GM23338 (cell line): ENCODE measurements around the gene NOSIP. TPM values are rescaled to one million over a fixed set of nuclear protein-coding genes. Genes with fewer than 3 reads are reported as not detected.
A peak's percentile ranks its signal among the peaks of the same experiment; 100 is the strongest.

Experiments used
- ATAC-seq: fragments of 200-7000 bp; cut with Tn5 transposase; 3 replicates; pipeline ENCODE4 v1.9.1; 2020
- DNase-seq: peaks from one replicate; pipeline ENCODE4 v3.0.0-alpha.2; 2015; ENCODE audit warnings: low spot score
- H2AFZ ChIP-seq: fragments of 200-600 bp; sonication (generic); 2 replicates; pipeline ENCODE4 v1.8.0; 2016; ENCODE audit warnings: antibody characterized with exemption, mild to moderate bottlenecking, moderate library complexity
- H3F3A ChIP-seq: fragments of 200-600 bp; sonication (generic); replicated peaks from 2 replicates; pipeline ENCODE4 v1.8.0; 2017; ENCODE audit warnings: antibody characterized with exemption, mixed run types, low read depth
- H3K27ac ChIP-seq: fragments of 200-600 bp; sonication (generic); 2 replicates; pipeline ENCODE4 v1.6.1; 2016; ENCODE audit warnings: low read depth
- H3K27me3 ChIP-seq: fragments of 200-600 bp; sonication (generic); 2 replicates; pipeline ENCODE4 v1.8.0; 2016; ENCODE audit warnings: mild to moderate bottlenecking, mixed run types, moderate library complexity; ENCODE audit not compliant: insufficient read depth
- H3K36me3 ChIP-seq: fragments of 200-600 bp; sonication (generic); 2 replicates; pipeline ENCODE4 v1.8.0; 2016; ENCODE audit warnings: mild to moderate bottlenecking; ENCODE audit not compliant: insufficient read depth
- H3K4me1 ChIP-seq: fragments of 200-600 bp; sonication (generic); 2 replicates; pipeline ENCODE4 v1.8.0; 2016; ENCODE audit warnings: mild to moderate bottlenecking, moderate library complexity; ENCODE audit not compliant: insufficient read depth
- H3K4me2 ChIP-seq: fragments of 200-600 bp; sonication (generic); 2 replicates; pipeline ENCODE4 v1.7.1; 2017; ENCODE audit warnings: mixed run types
- H3K4me3 ChIP-seq: fragments of 200-600 bp; sonication (generic); 2 replicates; pipeline ENCODE4 v1.6.1; 2016; ENCODE audit warnings: mixed run types
- H3K79me2 ChIP-seq: fragments of 200-600 bp; sonication (generic); replicated peaks from 2 replicates; pipeline ENCODE4 v1.8.0; 2017; ENCODE audit warnings: mild to moderate bottlenecking; ENCODE audit not compliant: insufficient read depth
- H3K9me2 ChIP-seq: fragments of 200-600 bp; sonication (generic); 2 replicates; pipeline ENCODE4 v1.8.0; 2017; ENCODE audit not compliant: insufficient read depth
- H4K20me1 ChIP-seq: fragments of 200-600 bp; sonication (generic); replicated peaks from 2 replicates; pipeline ENCODE4 v1.8.0; 2017; ENCODE audit warnings: mild to moderate bottlenecking; ENCODE audit not compliant: insufficient read depth
- H3K27ac Mint-ChIP-seq: 2 replicates; pipeline ENCODE4 v1.8.0; 2020; ENCODE audit warnings: inconsistent platforms, mild to moderate bottlenecking, moderate library complexity, mixed read lengths
- H3K27me3 Mint-ChIP-seq: 3 replicates; pipeline ENCODE4 v1.8.0; 2022; ENCODE audit warnings: low read depth, mild to moderate bottlenecking, moderate library complexity, mixed read lengths, inconsistent platforms; ENCODE audit not compliant: insufficient read depth, poor library complexity
- H3K36me3 Mint-ChIP-seq: 3 replicates; pipeline ENCODE4 v1.8.0; 2021; ENCODE audit warnings: low read depth, mild to moderate bottlenecking, inconsistent platforms, moderate library complexity, mixed read lengths
- H3K4me1 Mint-ChIP-seq: 3 replicates; pipeline ENCODE4 v1.8.0; 2020; ENCODE audit warnings: mild to moderate bottlenecking, inconsistent platforms, mixed read lengths
- H3K4me3 Mint-ChIP-seq: 3 replicates; pipeline ENCODE4 v1.8.0; 2021; ENCODE audit warnings: moderate library complexity, mild to moderate bottlenecking, inconsistent platforms, mixed read lengths
- H3K9me3 Mint-ChIP-seq: 3 replicates; pipeline ENCODE4 v1.8.0; 2020; ENCODE audit warnings: moderate library complexity, mild to moderate bottlenecking, inconsistent platforms, mixed read lengths
- CREB1 ChIP-seq: fragments of 250-450 bp; sonication (Bioruptor Pico); IDR thresholded peaks from 2 replicates; pipeline ENCODE4 v1.5.0; 2020; ENCODE audit warnings: low read depth, mild to moderate bottlenecking, moderate library complexity
- CTCF ChIP-seq, 2 experiments: fragments of 200-600 bp in 1 of 2; sonication (generic) in 1 of 2; conservative IDR thresholded peaks; 2 replicates each; pipeline versions ENCODE4 v1.5.1 to v1.6.1; 2016 to 2017; ENCODE audit warnings: antibody characterized with exemption in 2 of 2, low read depth in 2 of 2, mild to moderate bottlenecking in 2 of 2, moderate library complexity in 1 of 2
- ETS1 ChIP-seq: IDR thresholded peaks from 2 replicates; pipeline ENCODE4 v1.6.1; 2016; ENCODE audit warnings: antibody characterized with exemption
- EZH2 ChIP-seq: fragments of 200-600 bp; sonication (generic); IDR thresholded peaks from one replicate; pipeline ENCODE4 v1.8.0; 2017; ENCODE audit warnings: antibody characterized with exemption, mild to moderate bottlenecking, low read depth; ENCODE audit not compliant: unreplicated experiment
- EZH2phosphoT487 ChIP-seq: fragments of 200-600 bp; sonication (generic); IDR thresholded peaks from one replicate; pipeline ENCODE4 v1.8.1; 2018; ENCODE audit warnings: antibody characterized with exemption; ENCODE audit not compliant: unreplicated experiment
- JUNB ChIP-seq: IDR thresholded peaks from one replicate; pipeline ENCODE4 v1.6.1; 2016; ENCODE audit warnings: antibody characterized with exemption; ENCODE audit not compliant: unreplicated experiment
- NANOG ChIP-seq: IDR thresholded peaks from 2 replicates; pipeline ENCODE4 v1.6.1; 2016; ENCODE audit warnings: antibody characterized with exemption, borderline replicate concordance
- POLR2AphosphoS5 ChIP-seq: IDR thresholded peaks from 2 replicates; pipeline ENCODE4 v1.6.1; 2016; ENCODE audit warnings: antibody characterized with exemption, low read depth
- REST ChIP-seq: IDR thresholded peaks from one replicate; pipeline ENCODE4 v1.6.1; 2018; ENCODE audit warnings: antibody characterized with exemption; ENCODE audit not compliant: unreplicated experiment
- STAT1 ChIP-seq: IDR thresholded peaks from one replicate; pipeline ENCODE4 v1.6.1; 2016; ENCODE audit warnings: antibody characterized with exemption; ENCODE audit not compliant: unreplicated experiment
- ZNF114 ChIP-seq: fragments of 250-450 bp; sonication (Bioruptor Pico); IDR thresholded peaks from 2 replicates; pipeline ENCODE4 v1.5.0; 2020; ENCODE audit warnings: mild to moderate bottlenecking, moderate library complexity
- ZNF331 ChIP-seq: fragments of 250-450 bp; sonication (Bioruptor Pico); IDR thresholded peaks from 2 replicates; pipeline ENCODE4 v1.5.0; 2020; ENCODE audit warnings: low read depth, mild to moderate bottlenecking, moderate library complexity
- ZNF462 ChIP-seq: fragments of 250-450 bp; sonication (Bioruptor Pico); IDR thresholded peaks from 2 replicates; pipeline ENCODE4 v1.5.0; 2020; ENCODE audit warnings: mild to moderate bottlenecking, moderate library complexity
- long read RNA-seq: library from polyadenylated mRNA; unstranded; transcript quantifications from one replicate; pipeline ENCODE4 v2.0.0, GENCODE V29; 2020; ENCODE audit not compliant: unreplicated experiment
- polyA plus RNA-seq: library from polyadenylated mRNA; unstranded; fragments of >200 nt; fragmentation: Nextera tagmentation; extraction: Ambion mirVana; gene quantifications from 2 replicates; pipeline ENCODE4 v1.2.1, GENCODE V29; 2016
- total RNA-seq: library from RNA; depleted of rRNA; stranded (reverse); fragments of >200 nt; shearing (Covaris generic); gene quantifications from 2 replicates; pipeline ENCODE4 v1.2.3, GENCODE V29; 2014; rRNA removed

Gene NOSIP
- 88.5 and 89.8 TPM in 2 replicates for total RNA-seq
- polyA plus RNA-seq, result 141 and 143 TPM in 2 replicates
- long read RNA-seq, transcript NOSIP-204 (9 exons, 1,005 nt), result major isoform, 51 of 82 reads
- long read RNA-seq, partial matches to known transcripts, result 19 of 82 reads
- long read RNA-seq, other reads (novel, unspliced or antisense), result 10 of 82 reads

GRCh38 chr19:49580264-49581006 is at the start of gene NOSIP:
Gene NOSIP (minus strand): TSS chr19:49580556. CDS start chr19:49560691, 19,865 bp downstream.
- H3K4me1 Mint-ChIP-seq, result peaks cover 24% of the 10 kb centered on the region

More at GRCh38 chr19:49580264-49581006, at the start of gene NOSIP:
- Histone ChIP-seq H3K4me2 (peak within 1 kb of the TSS; percentile 84), H3K27me3 (no peaks in the 10 kb centered on the region), H3K9me2 (no peaks in the 10 kb centered on the region), H2AFZ (peak within 1 kb of the TSS; percentile 72), H4K20me1 (peaks cover 3% of the 10 kb centered on the region; the same call in 1 of the 2 replicates), H3K4me3 (peak within 1 kb of the TSS; percentile 76), H3F3A (peaks cover 10% of the 10 kb centered on the region; the same call in 1 of the 2 replicates), H3K4me1 (peaks cover 21% of the 10 kb centered on the region), H3K27ac (peak within 1 kb of the TSS; percentile 83), H3K79me2 (peaks cover 46% of the 10 kb centered on the region), H3K36me3 (no peaks in the 10 kb centered on the region)
- peak within 1 kb of the TSS; percentile 96 for H3K4me3 Mint-ChIP-seq
- H3K27me3 Mint-ChIP-seq, result peaks cover 6% of the 10 kb centered on the region
- ATAC-seq, result peak; percentile 87
- peak within 1 kb of the TSS; percentile 97 for H3K27ac Mint-ChIP-seq
- H3K9me3 Mint-ChIP-seq, result no peaks in the 10 kb centered on the region
- TF ChIP-seq ETS1, result peak; percentile 98
- no peak for TF ChIP-seq ZNF331 (CRISPR knock-in tag)
- TF ChIP-seq ZNF462 (CRISPR knock-in tag), result 0 out of 2 replicates have a peak, but pooled peaks have one; percentile 13
- TF ChIP-seq EZH2, result no peak
- TF ChIP-seq ZNF114 (CRISPR knock-in tag), result no peak
- TF ChIP-seq REST, result no peak
- no peak for TF ChIP-seq JUNB
- TF ChIP-seq POLR2AphosphoS5, result peak; percentile 99
- 0 out of 4 replicates have a peak, but pooled peaks of 1 of the 2 experiments have one; percentile 2 for TF ChIP-seq CTCF (conservative IDR thresholded peaks at IDR 0.05; ENCODE audit: low read depth in 2 of 2)
- no peak for TF ChIP-seq STAT1
- TF ChIP-seq CREB1 (CRISPR knock-in tag), result peak; percentile 68
- peak; percentile 29; the same call in 1 of the 2 replicates for TF ChIP-seq NANOG
- no peak for TF ChIP-seq EZH2phosphoT487
- peak; percentile 99 for DNase-seq
- peaks cover 6% of the 10 kb centered on the region; the same call in 2 of the 3 replicates for H3K36me3 Mint-ChIP-seq
